Measurements from ENCODE around the gene EBP. TPM values are rescaled to one million over a fixed set of nuclear protein-coding genes. Genes with fewer than 3 reads are reported as not detected.

The EBP gene
- total and polyA plus RNA-seq, 2 experiments from 2014 or later, result 128 to 176 TPM

DNA sequence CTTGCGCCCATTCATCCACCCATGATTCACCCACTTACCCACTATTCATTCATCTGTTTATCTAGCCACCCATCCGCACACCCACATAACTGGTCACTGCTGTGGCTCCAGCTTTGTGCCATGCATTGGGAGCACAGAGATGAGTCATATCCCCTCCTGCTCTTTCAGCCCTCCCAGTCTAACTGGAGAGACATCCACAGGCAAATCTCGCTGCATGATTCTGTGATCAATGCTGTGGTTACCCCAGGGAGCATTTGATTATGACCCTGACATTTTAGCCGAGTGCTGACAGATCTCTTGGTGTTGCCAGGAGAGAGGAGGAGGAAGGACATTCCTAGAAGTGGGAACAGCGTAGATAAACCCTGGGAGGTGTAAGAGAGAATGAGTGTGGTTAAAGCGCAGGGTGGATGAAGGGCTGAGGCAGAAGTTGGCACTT lies 23.2 kb upstream of the EBP start:
- Mint-ChIP-seq H3K4me1 (no peaks in the 10 kb centered on the region), H3K9me3 (no peaks in the 10 kb centered on the region), H3K27ac (no peak overlapping the region), H3K4me3 (no peak overlapping the region), H3K36me3 (ENCODE audit: low read depth) (no peaks in the 10 kb centered on the region), H3K27me3 (ENCODE audit: insufficient read depth, low read depth, poor library complexity) (peaks cover 2% of the 10 kb centered on the region)
- TF ChIP-seq ZNF331 (CRISPR knock-in tag; IDR thresholded peaks at IDR 0.05; ENCODE audit: low read depth), result no peak
- TF ChIP-seq EZH2phosphoT487 (IDR thresholded peaks at IDR 0.05; ENCODE audit: unreplicated experiment), result no peak
- no peak for DNase-seq (ENCODE audit: low spot score)
- Histone ChIP-seq H3K4me1 (ENCODE audit: insufficient read depth) (no peaks in the 10 kb centered on the region), H3K79me2 (replicated peaks; ENCODE audit: insufficient read depth) (no peaks in the 10 kb centered on the region), H3K36me3 (ENCODE audit: insufficient read depth) (no peaks in the 10 kb centered on the region), H2AFZ (no peak overlapping the region), H3K27me3 (ENCODE audit: insufficient read depth) (no peaks in the 10 kb centered on the region), H4K20me1 (replicated peaks; ENCODE audit: insufficient read depth) (no peaks in the 10 kb centered on the region), H3K9me2 (ENCODE audit: insufficient read depth) (no peaks in the 10 kb centered on the region), H3K27ac (ENCODE audit: low read depth) (no peak overlapping the region), H3K4me3 (no peak overlapping the region), H3K4me2 (no peak overlapping the region), H3F3A (replicated peaks; ENCODE audit: low read depth) (no peaks in the 10 kb centered on the region)
- ATAC-seq, result no peak

GRCh38 chrX:48504261-48504660 lies 17.3 kb upstream of the EBP start:
- DNase-seq (ENCODE audit: low spot score) (no peak), ATAC-seq (no peak)
- H4K20me1 ChIP-seq (replicated peaks; ENCODE audit: insufficient read depth), result no peaks in the 10 kb centered on the region
- H3K27me3 ChIP-seq (ENCODE audit: insufficient read depth), result no peaks in the 10 kb centered on the region
- H3K4me1 ChIP-seq (ENCODE audit: insufficient read depth), result no peaks in the 10 kb centered on the region
- no peaks in the 10 kb centered on the region for H3K36me3 ChIP-seq (ENCODE audit: insufficient read depth)
- H3K36me3 Mint-ChIP-seq (ENCODE audit: low read depth), result no peaks in the 10 kb centered on the region
- H3F3A ChIP-seq (replicated peaks; ENCODE audit: low read depth), result no peaks in the 10 kb centered on the region
- no peaks in the 10 kb centered on the region for H3K4me1 Mint-ChIP-seq
- H2AFZ ChIP-seq, result no peak overlapping the region
- H3K79me2 ChIP-seq (replicated peaks; ENCODE audit: insufficient read depth), result no peaks in the 10 kb centered on the region
- H3K9me3 Mint-ChIP-seq, result no peaks in the 10 kb centered on the region
- no peak overlapping the region for H3K27ac ChIP-seq (ENCODE audit: low read depth)
- H3K4me3 Mint-ChIP-seq, result no peak overlapping the region
- no peak overlapping the region for H3K27ac Mint-ChIP-seq
- H3K4me2 ChIP-seq, result no peak overlapping the region
- no peak overlapping the region for H3K4me3 ChIP-seq
- H3K27me3 Mint-ChIP-seq (ENCODE audit: insufficient read depth, low read depth, poor library complexity), result no peaks in the 10 kb centered on the region
- H3K9me2 ChIP-seq (ENCODE audit: insufficient read depth), result no peaks in the 10 kb centered on the region
- TF ChIP-seq JUNB (IDR thresholded peaks at IDR 0.05; ENCODE audit: unreplicated experiment) (no peak), EZH2 (IDR thresholded peaks at IDR 0.05; ENCODE audit: low read depth, unreplicated experiment) (no peak), STAT1 (IDR thresholded peaks at IDR 0.05; ENCODE audit: unreplicated experiment) (no peak), CREB1 (CRISPR knock-in tag; IDR thresholded peaks at IDR 0.05; ENCODE audit: low read depth) (no peak), ZNF331 (CRISPR knock-in tag; IDR thresholded peaks at IDR 0.05; ENCODE audit: low read depth) (no peak), REST (IDR thresholded peaks at IDR 0.05; ENCODE audit: unreplicated experiment) (no peak), CTCF (conservative IDR thresholded peaks at IDR 0.05; ENCODE audit: low read depth in 2 of 2) (no peak), NANOG (IDR thresholded peaks at IDR 0.05; ENCODE audit: borderline replicate concordance) (no peak)
- TF ChIP-seq, protein P1, sequence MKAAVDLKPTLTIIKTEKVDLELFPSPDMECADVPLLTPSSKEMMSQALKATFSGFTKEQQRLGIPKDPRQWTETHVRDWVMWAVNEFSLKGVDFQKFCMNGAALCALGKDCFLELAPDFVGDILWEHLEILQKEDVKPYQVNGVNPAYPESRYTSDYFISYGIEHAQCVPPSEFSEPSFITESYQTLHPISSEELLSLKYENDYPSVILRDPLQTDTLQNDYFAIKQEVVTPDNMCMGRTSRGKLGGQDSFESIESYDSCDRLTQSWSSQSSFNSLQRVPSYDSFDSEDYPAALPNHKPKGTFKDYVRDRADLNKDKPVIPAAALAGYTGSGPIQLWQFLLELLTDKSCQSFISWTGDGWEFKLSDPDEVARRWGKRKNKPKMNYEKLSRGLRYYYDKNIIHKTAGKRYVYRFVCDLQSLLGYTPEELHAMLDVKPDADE (IDR thresholded peaks at IDR 0.05), result no peak

Data from GM23338 (cell line).